Erythroblast (primary cell): ENCODE measurements around the gene UVSSA.

Source experiments
- GATA1 ChIP-seq: IDR thresholded peaks from 2 replicates; pipeline ENCODE4 v1.6.1; 2011; ENCODE audit warnings: low read depth, mild to moderate bottlenecking, control low read depth, low read length, moderate library complexity
- POLR2A ChIP-seq: IDR thresholded peaks from 2 replicates; pipeline ENCODE4 v1.6.1; 2011; ENCODE audit warnings: mild to moderate bottlenecking, low read length

DNA sequence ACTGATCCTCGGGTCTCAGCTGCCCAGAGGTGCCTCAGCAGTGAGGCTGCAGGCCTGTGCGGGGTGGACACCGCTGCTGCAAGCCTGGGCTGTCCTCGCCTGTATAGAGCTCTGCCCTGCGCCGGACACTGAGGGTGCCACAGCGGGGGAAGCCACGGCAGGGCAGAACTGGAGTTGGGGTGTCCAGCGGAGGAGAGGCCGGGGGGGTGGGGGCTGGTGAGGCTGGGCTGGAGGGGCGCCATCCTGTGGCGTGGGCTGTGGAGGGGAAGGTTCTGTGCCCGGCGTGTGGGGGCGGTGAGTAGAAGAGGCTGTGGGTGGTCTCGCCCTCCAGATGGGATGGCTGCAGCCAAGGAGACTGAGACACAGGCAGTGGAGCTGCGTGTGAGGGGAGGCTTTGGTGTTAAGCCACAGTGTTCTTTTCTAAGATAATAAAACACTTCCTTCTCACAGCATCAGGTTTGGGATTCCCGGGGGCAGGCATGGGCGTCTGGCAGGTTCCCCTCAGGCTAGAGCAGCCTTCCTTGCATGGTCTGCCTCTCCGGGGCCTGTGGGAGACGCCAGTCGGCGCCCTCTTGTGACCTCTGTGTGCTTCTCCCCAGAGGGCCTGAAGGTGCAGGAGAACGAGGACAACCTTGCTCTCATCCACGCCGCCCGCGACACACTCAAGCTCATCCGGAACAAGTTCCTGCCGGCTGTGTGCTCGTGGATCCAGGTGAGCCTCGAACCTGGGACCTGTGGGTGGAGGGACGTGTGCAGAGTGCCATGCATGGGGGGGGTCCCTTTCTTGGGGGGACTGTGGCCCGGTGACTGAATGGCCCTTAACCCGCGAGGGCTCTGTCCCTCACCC, 7.4 kb downstream of the UVSSA start:
- TF ChIP-seq POLR2A = no peak
- TF ChIP-seq GATA1 = no peak
